ENCODE measurements around the gene EEF1G.
"Not testable (repeated sequence)": the region's sequence is repeated elsewhere in the genome, so short reads cannot be mapped to it uniquely, and the experiment has no call there.

EEF1G gene

DNA sequence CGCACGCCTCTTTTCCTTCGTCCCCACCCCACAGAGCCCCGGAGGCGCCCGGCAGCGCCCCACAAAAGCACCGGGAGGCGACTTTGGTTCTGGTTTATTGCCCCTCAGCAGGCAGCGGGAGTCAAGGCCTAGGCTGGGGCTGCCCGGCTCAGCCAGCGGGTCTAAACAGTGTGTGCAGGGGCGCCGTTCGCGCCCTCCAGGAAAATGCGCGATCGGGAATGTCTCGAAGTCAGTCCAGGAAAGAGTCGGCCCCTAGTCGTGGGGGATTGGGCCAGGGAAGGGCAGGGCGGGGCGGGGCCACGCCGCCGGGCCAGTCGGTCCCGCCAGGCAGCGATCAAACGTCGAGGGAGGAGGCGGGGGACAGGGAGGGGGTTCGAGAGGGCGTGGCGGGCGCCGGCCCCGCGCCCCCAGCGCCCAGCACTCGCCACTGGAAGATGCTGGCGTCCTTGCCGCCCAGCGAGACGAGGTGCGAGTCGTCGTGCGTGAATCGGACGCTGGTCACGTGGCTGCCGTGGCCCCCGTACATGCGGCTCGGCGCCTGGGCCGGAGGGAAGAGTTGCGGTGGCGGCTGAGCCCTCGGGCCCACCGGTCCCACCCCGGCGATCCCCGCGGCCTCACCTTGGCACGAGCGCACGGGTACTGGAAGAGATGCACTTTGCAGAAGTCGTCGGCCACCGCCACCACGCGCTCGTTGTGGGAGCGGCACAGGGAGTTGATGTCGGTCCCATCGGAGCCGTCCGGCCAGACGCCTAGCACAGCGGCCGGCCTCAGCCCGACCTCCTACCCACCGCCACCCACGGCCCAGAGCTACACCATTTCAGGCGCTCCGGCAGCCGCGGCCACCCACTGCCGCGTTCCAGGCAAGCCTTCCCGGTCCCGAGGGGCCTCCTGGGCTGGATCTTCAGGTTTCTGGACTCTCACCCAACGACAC is 28.7 kb upstream of the EEF1G start:
- no peak for FAIRE-seq

DNA sequence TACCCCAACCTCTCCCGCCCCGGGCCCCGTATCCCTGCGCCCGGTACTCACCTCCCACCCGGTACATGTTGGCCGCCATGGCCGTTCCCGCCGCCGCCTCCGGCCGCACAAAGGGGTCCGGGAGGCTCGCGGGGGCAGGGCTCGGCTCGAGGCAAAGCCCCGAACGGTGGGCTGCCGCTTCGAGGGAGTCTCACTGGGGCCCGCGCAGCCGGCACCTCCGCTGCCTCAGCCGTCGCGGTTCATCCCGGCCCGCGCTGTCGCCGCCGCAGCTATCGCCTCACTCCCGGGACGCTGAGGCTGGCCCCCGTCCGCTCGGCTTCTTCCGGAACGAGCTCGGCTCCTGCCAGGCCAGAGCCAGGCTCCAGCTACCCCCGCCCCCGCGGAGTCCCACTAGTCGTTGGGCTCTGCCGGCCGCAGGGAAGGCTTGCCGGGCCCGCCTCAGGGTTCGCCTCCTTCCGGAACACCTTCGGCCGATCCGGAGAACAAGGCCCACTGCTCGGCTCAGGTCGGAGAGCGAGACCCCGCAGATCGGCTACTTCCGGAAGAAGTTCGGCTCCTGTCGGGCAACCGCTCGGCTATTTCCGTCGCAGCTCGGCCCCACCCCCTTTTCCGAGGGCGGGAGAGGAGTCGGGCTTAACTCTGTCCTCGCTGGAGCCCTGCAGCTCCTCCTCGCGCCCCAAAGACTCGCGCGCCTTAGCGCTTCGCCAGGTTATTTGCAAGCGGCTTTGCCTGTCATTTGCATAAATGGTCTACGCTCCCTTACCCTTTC is 27.9 kb upstream of the EEF1G start, which contains the start of gene MTA2:
MTA2 (minus strand) TSS at position 494 of the 769 bp plus-strand sequence; CDS start at position 79, 415 bp downstream.
- FAIRE-seq: peak; percentile 98

DNA sequence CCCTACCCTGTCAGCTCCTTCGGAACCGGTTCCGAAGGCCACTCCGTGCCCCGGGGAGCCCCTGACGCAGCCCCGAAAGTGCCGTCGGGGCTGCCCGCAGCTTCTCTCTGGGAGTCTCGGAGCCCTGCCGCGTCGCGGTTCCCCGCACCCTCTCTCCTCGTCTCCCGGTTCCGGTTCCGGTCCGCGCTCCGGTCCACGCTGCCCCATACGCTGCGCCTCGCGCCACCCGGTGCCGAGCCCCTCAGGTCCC is 27.4 kb upstream of the EEF1G start:
- FAIRE-seq: no peak

DNA sequence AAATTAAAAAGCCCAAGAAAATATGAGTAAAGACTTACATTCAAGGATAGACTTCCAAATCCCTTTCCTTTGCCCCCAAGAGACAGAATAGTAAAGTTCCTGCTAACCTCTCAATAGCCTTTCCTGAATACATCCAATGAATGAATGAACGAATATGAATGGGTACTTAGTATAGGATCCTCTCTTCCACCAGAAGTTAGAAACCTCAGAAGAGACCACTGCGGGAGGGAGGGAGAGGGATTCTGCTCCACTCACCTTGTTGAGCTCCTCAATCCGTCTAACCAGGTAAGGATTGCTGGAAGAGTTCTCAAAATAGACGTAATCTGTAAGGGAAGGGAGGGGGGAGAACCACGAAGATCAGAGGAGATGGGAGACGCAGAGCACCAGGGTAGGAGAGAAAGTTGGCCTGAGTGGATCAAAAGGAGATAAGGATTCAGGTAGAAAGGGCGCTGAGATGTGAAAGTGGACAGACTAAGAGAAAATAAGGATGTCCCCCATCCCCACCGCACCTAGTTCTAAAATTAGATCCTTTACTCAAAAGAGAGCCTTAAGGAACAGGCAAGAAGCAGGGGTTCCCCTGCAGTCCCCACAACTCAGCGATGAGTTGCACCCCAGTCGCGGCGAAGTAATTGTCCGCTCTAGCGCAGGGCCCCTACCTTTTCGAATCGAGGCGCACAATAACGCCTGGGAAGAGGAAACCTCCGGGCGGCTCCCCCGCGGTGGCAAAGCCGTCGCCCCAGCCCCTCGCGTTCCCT is 26.9 kb upstream of the EEF1G start:
- no peak for FAIRE-seq

DNA sequence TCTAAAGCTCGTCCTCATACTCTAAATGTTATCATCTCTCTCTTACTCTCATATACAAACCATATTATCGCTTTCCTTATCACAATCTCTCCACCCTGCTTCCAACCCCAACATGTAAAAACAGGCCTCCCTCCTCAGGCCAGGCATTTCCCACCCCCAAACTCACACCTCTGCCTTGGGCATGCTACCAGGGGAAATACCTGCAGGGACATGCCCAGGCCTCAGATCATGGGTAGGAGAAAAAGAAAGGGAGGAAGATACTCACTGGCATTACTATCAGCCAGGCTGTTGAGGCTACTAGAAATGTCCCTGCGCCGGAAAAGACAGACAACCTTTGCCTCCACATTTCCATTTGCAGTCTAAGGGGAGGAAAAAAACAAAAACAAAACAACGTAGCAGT is 26.2 kb upstream of the EEF1G start:
- FAIRE-seq: no peak

DNA sequence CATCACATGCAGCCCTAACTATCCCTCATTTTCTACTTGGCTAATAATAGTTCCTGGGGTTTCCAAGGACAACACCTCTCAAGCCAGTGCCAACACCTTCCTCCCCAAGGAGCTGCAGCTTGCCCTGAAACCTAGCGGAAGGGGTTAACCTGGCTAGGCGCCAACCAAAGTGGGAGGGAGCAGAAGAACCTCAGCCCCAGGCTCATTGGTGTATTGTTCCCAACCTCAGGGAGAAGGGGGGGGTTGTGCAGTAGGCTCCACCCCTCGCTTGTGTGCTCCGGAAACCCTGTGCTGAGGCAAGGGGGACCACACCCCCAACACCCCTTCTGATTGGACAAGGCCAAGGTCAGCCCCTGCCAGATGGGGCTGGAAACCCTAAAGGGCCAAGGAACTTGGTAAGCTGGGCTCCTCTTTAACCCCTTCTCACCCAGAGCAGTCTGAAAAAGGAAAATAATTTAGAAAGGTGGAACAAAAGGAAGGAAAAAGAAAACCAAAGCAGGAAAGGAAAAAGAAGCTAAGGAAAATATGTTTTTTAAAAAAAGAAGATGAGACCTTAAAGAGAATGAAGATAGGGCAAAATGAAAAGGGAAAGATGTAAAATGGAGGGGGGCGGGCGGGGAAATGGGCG is 25.5 kb upstream of the EEF1G start:
- FAIRE-seq: peak; percentile 98

DNA sequence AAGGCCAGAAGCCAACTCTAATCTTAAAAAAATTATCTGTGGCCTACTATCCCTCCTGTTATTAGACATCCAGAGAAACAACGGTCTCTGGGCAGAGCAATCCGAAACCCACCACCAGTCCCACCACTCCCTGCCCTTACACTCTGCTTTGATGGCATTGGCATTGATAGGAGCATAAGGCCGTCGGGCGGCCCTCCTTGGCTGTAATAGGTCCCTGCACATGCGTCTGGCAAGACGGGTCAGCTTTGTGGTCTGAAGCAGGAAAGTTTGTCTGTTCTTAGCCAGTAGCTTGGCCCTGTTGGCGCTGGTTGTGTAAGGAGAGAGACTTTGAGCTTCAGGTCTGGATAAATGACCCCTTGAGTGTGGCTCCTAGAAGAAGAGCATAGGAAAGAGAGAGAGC is 21.4 kb upstream of the EEF1G start:
- no peak for FAIRE-seq

DNA sequence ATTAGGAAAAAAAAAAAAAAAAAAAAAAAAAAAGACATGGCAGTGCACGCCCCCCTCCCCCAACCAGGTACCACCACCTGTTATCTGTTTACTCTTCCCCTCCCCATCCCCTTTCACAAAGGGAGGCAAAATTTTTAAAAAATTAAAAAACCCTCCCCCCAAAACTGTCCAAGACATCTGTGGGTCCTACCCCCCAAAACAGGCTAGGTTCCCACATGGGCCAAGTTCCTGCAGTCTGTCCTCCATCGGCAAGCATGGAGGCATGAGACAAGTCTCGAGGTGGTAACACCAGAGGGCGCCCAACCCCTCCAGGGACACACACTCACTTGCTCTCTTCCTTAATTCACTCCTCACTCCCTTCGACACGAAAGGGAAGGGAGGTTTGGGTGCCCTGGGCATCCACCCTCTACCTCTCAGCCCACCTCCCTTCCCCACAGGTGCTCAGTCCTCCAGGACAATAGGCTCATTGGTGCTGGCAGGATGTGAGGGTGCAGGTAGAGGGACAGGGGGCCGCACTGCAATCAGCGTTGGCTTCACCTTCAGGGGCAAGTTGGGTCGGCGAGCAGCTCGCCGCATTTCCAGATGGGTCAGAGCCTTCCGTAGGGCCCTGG is 19.8 kb upstream of the EEF1G start:
- FAIRE-seq: no peak

DNA sequence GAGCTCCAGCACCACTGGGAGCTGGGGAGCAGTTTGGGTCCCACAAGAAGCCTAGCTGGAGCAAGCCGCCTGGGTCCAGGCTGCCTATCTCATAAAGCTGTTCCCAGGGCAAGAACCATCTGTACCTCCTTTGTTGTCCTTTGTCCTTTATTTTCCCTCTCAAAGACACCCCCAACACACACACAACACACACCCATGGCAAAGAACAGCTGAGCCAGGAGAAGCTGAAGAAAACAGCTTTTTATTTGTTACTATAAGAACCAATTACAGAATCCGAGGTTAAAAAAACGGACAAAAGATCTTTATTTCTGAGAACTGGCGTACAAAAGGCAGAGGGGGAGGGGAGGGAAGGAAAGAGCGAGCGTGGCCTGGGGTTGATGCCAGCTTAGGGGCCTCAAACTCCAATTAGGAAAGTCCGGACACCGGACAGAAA is 19.3 kb upstream of the EEF1G start:
- no peak for FAIRE-seq

DNA sequence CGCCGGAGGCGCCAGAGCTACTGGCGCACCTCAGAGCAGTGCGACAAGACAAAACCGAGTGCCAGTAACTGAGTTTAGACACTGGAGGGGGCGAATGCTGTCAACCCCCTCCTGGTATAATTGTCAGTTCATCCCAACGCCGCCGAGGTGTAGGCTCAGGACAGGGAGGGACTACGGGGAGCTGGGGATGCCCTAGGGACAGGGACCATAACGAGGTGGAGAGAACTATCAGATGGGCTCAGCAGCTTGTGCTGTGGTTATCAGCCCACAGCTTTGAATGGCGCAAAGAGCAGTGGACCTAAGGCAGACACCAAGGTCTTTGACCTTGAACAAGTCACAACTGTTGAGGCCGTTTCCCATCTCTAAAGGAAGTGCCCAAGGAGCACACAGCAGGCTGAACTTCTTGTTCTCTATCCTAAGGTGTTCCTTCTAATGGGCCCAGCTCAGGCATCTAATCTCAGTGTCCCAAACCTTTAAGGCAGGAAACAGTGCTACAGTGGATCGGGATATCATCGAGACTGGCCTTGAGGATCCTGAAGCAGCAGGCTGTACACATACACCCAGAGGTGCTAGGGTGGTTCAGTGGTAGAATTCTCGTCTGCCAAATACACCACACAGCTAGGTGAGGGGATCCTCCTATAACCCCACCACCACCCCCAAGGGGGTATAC is 18.6 kb upstream of the EEF1G start:
- FAIRE-seq: no peak

DNA sequence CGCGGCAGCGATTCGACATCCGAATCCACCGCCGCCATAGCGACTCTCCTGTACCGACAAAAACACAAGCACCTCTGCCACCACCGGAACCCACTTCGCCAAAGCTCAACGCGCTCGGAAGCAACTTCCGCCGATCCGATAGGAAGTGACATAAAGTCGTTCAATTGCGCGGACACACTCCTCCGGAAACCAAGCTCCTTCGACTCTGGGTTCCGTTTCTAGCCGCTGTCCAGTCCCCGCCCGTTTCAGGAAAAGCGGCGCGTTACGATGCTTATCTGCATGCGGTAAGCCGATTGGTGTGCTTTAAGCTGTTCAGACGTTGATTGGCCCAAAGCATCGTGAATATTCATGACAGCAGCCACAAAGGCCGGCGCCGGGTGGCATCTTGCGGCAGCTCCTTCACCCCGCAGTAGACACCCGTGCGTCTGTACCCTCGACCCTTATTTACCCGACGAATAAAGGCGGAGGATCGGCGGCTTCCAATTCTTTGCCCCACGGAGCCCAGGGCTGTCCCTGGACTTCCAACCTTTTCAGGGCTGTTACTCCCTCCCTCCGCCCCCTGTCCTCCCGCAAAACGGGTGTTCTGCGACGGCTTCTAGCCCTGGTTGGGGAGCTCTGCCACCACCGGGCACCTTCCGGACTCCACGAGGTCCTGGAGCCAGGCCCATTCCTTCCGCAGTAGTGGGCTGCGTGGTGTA is 17.9 kb upstream of the EEF1G start, which contains the start of gene TUT1:
TUT1 (minus strand) TSS at position 76 of the 698 bp plus-strand sequence; CDS start at position 38, 38 bp downstream.
- peak; percentile 97 for FAIRE-seq

DNA sequence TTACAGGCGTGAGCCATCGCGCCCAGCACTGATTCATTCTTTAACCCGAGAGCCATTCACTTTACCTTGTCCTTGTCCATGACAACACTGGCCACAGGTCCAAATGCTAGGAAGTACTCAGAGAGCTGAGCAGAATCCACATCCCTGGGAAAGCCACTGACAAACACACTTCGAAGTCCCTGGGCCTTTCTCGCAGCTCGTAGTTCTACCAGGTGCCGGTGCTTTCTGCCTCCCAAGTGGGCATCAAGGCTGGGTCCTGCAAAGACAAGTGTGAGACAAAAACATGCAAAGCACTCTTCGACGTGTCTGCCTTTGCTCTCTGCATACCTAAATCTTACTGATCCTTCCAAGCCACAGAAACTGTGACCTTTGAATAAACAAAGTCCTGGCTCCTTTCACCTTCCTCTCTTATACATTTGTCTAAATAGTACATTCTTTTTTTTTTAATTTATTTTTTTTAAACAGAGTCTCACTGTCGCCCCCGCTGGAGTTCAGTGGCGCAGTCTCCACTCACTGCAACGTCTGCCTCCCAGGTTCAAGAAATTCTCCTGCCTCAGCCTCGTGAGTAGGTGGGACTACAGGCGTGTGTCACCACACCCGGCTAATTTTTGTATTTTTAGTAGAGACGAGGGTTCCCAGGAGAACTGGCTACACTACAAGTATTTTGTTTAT is 15.4 kb upstream of the EEF1G start:
- FAIRE-seq: no peak

DNA sequence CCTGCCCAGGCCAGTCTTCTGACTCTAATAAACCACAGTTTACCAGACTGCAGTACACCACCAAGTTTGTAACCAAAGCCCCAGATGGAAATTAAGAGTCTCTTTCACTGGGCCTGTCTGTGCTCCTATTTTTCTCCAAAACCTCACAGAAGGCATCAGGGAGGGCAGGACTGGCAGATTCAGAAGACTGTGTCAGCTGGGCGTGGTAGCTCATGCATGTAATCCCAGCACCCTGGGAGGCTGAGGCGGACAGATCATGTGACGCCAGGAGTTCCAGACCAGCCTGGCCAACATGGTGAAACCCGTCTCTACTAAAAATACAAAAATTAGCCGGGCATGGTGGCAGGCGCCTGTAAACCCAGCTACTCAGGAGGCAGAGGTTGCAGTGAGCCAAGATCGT is 11.7 kb upstream of the EEF1G start:
- FAIRE-seq: not testable (repeated sequence)

DNA sequence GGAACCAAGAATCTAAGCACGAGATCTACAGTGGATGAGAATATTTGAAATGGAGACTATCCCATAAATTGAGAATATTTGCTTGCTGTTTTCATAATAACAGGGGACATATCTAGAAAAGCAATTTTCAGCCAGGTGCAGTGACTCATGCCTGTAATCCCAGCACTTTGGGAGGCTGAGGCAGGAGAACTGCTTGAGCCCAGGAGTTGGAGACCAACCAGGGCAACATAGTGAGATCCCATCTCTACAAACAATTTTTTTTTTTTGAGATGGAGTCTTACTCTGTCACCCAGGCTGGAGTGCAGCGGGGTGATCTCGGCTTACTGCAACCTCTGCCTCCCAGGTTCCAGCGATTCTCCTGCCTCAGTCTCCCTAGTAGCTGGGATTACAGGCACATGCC is 8.0 kb upstream of the EEF1G start:
- FAIRE-seq: not testable (repeated sequence)

DNA sequence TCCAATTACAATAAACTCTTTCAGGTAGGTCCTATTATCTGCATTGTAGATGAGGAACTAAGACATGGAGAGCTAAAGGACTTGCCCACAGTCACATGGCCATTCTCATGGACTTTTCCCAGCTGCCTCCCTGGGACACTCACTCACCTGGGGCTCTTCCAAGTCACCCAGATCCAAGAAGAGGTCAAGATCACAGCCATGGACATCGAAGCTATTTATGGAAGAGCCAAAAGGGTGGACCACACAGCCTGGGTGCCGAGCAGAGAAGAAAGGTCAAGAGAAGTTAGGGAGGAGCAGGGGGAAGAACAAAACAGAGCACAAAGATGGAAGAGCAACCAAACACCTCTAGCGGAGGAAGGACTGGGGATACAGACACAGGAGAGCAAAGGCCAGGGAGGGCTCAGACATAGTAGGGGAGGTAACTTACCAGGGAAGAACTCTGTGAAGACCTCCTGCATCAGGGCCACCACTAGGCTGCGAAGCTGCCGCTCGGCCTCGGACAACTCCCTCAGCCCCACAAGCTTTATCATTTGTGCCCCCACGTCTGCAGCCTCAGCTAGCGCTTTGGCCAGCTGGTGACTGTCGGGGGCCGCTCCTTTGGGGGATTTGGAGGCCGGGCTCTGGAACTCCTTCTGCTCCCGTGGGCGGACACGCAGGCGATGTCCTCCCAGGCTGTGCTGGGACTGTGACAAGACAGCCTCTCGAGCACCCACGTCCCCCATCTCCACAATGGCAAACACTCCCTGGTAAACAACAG is 7.4 kb upstream of the EEF1G start:
- FAIRE-seq: no peak

DNA sequence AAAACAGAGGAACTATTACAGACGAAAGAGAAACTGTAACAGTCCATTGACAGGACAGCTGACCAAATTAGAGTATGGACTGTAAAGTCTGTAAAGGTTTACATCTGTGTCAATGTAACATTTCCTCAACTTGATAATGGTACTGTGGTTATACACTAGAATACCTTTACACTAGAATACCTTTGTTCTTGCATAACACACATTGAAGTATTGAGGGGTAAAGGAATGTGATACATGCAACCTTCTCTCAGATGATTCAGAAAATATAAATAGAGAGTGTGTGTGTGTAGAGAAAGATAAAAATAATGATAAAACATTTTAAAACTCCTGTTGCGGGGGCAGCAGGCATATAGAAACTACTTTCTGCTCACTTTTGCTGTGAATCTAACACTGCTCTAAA is 5.6 kb upstream of the EEF1G start:
- no peak for FAIRE-seq

DNA sequence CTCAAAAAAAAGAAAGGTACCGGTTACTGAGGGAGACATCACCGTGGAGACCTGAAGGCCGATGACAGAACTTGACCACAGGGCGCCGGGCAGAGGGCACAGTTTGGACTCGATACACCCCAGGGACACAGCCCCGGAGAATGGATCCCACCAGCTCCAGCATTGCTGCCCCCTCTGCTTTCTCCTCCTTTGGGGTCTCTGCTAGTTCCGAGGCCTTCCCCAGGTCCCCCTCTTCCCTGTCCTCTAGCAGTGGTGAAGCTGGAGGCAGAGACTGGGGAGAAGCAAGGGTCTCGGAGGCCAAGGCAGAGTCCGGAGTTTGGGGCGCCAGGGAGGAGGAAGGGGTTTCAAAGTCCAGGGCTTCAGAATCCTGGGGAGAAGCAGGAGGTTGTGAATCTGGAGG is 4.8 kb upstream of the EEF1G start:
- no peak for FAIRE-seq

DNA sequence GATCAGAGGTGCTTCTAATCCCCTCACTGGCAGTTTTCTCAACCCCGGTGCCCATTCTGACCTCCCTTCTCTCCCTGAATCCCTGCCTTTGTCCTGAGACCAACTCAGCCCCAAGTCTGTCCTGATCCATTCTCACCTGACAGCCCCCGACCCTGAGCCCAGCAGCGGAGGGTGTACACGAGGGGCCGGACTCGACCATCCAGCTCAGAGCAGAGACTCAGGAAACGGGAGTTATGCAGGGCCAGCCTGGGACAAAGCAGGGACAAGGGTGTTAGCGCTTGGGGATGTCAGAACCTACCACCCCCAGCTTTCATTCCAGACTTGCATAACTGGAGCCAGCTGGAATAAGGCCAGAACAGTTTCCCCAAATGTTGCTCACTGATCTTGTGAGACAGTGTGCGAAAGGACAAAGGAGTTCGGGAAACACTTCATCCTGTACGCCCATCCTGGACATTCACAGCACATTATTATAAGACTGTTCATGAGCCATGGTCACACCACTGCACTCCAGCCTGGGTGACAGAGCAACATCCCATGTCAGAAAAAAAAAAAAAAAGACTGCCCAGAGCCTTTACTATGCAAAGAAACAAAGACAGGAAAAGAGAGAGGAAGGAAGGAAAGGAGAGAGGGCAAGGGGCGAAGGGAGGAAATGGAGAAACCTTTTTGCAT is 3.5 kb upstream of the EEF1G start:
- no peak for FAIRE-seq

DNA sequence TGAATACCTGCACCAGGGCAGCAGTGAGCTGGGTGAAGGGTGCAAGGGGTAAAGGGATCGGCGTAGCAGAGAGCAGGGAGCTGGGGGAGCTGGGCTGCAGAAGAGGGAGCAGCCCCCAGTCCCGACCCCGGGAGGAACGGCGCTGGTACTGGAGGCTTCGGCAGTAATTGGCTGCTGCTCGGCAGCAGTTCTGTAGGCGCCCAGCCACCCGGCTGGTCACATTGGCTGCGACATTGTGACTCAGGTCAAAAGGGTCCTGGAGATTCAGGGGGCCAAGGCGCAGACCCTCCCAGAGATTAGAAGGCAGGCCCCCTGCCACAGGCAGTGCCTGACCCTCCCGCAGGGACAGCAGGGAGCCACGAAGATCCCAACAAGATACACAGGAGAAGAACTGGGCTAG is 2.1 kb upstream of the EEF1G start:
- no peak for FAIRE-seq

Data from A204.1 (cell line).